ENCODE measurements around the gene ALG8.

The ALG8 gene

GRCh38 chr11:78160557-78160956, 21.1 kb upstream of the ALG8 start:
- DNase-seq (ENCODE audit: low read depth, low spot score): no peak

DNA sequence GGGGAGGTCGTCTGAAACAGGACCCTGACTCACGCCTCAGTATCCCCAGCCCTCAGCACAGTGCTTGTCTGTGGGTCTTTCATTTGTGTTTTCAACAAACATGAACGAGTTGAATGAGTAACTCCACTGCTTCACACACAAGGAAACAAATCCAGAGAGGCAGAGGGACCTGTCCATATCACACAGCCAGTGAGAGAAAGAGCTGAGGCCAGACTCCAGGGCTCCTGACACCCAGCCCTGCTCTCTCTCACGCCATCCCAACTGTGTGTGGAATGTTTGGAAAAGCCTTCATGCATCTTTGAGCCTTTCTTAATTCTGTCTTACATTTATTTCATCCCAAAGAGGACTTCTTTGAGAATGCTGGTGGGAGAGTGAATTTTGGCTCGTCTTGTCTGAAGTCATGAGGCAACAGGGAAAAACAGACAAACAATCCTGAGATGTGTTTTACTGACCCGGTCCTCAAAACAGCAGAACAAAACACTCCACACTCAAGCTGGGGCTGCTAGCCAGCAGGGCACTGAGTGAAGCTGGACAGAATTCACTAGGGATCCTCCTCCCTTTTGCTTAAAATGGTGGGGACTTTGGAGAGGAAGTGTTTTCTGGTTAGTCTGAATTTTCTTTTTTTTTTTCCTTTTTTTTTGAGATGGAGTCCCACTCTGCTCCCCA, 19.7 kb upstream of the ALG8 start:
- DNase-seq (ENCODE audit: low read depth, low spot score): no peak

- DNase-seq (ENCODE audit: low read depth, low spot score): no peak
These were observed 16.9 kb upstream of the ALG8 start for GRCh38 chr11:78156127-78156844.

DNA sequence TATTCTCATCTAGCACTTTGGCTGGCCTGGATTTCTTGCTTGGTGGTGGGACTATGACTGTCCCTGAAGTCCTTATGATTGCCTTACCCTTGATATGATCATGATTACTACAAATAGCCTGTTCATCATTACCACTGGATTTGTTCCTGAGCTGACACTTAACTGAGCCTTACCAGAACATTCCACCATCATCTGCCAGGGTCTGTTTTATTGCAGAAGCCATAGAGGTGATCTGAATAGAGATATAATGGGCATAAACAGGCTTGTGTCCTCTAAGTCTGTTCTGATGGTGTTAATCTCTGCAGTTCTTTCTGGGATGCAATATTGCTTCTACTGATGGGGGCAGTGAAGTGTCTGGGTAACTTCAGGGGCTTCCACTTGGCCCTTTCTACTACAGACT, 12.4 kb upstream of the ALG8 start:
- no peak for DNase-seq (ENCODE audit: low read depth, low spot score)

DNA sequence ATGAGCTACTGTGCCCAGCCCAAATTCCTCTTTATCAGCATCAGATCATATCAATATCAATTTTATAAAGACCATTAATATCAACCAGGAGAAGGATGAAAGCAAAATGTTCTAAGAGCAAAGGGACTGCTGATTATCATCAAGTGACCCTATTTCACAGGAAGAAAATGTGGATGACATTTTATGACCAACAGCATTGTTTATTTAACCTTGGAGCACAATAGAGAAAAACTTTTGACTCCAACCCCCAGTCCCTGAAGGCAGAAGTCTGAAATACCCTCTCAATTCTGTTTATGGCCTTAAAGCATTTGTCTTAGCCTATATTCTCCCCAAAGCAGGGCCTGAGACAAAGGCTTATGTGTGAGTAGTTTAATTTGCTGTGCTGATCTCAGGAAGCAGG, 11.3 kb upstream of the ALG8 start:
- no peak for DNase-seq (ENCODE audit: low read depth, low spot score)

- no peak for DNase-seq (ENCODE audit: low read depth, low spot score)
These were observed 10.9 kb upstream of the ALG8 start for GRCh38 chr11:78150346-78150745.

GRCh38 chr11:78149646-78150045, 10.2 kb upstream of the ALG8 start:
- DNase-seq (ENCODE audit: low read depth, low spot score): no peak

DNA sequence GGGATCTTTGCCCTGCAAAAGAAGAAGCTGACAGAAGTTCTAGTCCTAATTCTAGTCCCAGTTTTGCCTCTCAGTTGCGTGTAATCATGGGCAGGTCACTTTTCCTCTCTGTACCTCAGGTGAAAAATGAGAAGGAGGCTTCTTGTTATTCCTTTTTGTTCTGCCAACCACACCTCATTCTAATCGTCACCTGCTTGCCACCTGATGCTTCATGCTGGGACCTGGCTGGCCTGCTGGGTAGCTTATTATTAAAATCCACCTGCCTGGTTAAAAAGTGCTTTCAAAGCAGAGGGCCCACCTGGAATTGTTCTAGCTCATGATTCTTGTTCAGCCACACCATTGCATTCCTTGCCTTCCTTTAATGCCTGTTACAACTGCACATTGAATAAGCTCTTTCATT, 8.4 kb upstream of the ALG8 start:
- DNase-seq (ENCODE audit: low read depth, low spot score): no peak

- no peak for DNase-seq (ENCODE audit: low read depth, low spot score)
These were observed 6.1 kb upstream of the ALG8 start for GRCh38 chr11:78145511-78146025.

GRCh38 chr11:78140392-78141077, 1.1 kb upstream of the ALG8 start:
- no peak for DNase-seq (ENCODE audit: low read depth, low spot score)

GRCh38 chr11:78138694-78139421, 568 bp downstream of the ALG8 start:
- no peak for DNase-seq (ENCODE audit: low read depth, low spot score)

GRCh38 chr11:78138291-78138690, 1.1 kb downstream of the ALG8 start:
- DNase-seq (ENCODE audit: low read depth, low spot score): no peak

DNA sequence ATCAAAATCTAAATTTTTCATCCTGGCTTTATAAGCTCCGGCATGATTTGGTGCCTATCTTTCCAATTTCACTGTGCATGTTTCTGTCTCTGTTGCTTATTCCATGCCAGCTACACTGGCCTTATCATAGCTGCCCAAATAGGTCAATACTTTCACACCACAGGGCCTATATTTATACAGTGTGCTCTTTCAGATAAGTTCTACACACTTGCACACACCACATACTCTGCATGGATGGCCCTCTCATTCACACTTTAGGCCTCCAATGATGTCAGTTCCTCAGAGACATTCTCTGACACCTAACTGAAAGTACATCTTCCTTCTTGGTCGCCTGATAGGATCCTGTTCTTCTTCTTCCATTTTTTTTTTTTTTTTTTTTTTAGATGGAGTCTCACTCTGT, 7.0 kb downstream of the ALG8 start:
- DNase-seq (ENCODE audit: low read depth, low spot score): no peak

DNA sequence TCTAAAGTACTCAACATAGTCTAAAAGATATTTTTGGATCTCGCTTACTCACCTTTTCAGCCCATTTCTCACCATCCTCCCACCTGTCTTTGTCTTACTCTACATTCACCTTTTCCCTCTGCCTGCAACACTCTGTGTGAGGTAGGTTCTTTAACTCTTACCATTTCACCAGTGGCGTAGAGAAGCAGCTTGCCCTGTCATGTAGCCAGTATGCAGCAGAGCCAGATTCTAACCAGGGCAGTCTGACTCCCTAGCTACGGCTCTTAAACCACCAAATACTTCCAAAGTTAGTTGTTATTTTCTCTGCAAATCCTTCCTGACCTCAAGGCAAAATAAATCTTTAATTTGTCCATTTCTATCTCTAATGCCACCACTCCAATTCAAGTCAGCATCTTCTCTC, 7.5 kb downstream of the ALG8 start:
- no peak for DNase-seq (ENCODE audit: low read depth, low spot score)

DNA sequence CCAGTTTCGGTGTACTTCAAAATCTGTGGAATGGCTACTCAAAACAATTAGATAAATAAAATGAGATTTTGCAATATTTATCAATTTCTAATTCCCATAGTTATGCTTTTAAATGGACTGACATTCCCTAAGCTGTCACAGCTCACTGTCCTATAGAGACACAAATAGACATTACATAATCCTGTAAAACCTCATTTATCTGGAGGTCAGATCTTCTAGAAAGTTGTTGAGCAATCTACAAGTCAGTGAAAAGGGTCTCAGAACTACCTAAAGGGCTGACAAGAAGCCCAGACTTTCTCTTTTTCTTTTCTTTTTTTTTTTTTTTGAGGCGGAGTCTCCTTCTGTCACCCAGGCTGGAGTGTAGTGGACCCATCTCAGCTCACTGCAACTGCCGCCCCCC, 12.0 kb downstream of the ALG8 start:
- DNase-seq (ENCODE audit: low read depth, low spot score): no peak

GRCh38 chr11:78112582-78113275, 26.7 kb downstream of the ALG8 start:
- DNase-seq (ENCODE audit: low read depth, low spot score): no peak

DNA sequence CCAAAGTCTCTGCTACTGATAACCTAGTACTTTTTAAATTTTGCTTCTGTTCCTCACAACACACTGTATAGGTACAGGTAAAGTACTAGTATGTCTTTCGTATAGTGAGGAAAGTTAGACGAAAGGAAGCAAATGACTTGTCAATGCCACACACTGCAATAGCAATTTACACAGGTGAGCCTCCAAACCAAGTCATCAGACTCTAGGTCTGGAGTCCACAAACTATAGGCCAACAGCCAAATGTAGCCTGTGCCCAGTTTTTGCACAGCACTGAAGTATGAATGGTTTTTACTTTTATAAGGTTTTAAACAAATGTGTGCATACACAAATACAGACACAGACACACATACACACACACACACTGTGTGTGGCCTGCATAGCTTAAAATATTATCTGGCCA, 28.1 kb downstream of the ALG8 start:
- no peak for DNase-seq (ENCODE audit: low read depth, low spot score)

GRCh38 chr11:78110830-78111229, 28.6 kb downstream of the ALG8 start:
- DNase-seq (ENCODE audit: low read depth, low spot score): no peak

DNA sequence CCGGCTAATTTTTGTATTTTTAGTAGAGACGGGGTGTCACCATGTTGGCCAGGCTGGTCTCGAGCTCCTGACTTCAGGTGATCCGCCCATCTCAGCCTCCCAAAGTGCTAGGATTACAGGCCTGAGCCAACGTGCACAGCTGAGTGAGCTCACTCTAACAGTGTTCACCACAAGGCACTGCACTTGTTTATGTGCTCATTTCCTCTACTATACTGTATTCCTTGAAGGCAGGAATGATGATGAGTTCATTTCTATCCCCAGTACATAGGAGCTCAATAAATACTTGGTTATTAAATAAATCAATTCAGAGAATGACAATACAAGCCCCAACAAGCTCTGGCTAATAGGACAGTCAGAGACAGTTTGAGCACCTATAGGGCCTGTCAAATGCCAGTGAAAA, 29.1 kb downstream of the ALG8 start:
- no peak for DNase-seq (ENCODE audit: low read depth, low spot score)

- no peak for DNase-seq (ENCODE audit: low read depth, low spot score)
These were observed 30.1 kb downstream of the ALG8 start for GRCh38 chr11:78109081-78110015.
